Stimulated activated CD8-positive, alpha-beta memory T cell treated with anti-CD3 and anti-CD28 coated beads, Interleukin-15, amount 100 ng/mL, for 4 hours (primary cell): ENCODE data around the gene RMDN3.

Experiments used
- DNase-seq, 2 donors: peaks; one replicate each; pipeline ENCODE4 v3.0.0-alpha.2; 2020; ENCODE audit warnings: low read depth in 2 of 2

RMDN3 gene

DNA sequence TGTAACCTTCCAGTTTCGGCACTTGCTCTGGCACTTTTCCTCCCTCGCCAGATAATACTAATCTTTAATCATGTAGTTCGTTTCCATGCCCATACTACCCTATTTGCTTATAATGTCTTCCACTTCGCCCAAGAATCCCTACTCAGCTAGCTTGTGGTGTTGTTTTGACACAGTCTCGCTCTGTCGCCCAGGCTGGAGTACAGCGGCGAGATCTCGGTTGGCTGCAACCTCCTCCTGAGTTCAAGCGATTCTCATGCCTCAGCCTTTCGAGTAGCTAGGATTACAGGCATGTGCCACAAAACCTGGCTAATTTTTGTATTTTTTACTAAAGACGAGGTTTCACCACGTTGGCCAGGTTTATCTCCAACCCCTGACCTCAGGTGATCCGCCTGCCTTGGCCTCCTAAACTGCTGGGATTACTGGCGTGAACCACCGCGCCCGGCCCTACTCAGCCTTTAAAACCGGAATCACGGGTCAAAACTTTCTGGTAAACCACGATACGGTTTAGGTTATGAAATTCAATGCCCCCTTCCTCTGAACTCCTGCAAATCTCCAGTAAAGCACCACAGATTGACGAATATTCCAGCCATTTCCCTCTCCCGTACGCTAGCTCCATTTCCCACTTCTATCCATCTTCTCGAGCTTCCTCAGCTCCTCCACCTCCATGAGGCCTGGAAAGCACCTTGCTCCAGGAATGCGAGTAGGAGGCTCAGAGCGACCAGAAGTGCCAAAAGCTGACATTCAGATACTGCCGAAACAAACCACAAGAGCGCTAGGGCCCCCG lies 61.0 kb downstream of the RMDN3 start:
- DNase-seq: no peak

DNA sequence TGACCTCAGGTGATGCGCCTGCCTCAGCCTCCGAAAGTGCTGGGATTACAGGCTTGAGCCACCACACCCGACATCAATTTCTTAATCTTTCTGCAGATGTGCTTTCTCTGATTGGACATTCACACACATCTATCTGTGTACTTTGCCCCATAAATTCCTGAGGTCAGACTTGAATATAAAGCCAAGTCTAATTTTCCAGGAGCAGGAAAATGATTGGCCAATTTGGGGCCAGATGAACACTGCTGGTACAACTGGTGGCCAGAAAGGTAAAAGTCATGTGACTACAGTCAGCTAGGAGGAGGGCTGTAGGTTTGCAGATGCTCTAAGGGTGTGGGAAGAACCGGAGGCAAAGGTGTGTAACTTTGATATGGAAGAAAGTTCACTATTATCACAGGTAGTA lies 63.3 kb downstream of the RMDN3 start:
- DNase-seq: no peak

DNA sequence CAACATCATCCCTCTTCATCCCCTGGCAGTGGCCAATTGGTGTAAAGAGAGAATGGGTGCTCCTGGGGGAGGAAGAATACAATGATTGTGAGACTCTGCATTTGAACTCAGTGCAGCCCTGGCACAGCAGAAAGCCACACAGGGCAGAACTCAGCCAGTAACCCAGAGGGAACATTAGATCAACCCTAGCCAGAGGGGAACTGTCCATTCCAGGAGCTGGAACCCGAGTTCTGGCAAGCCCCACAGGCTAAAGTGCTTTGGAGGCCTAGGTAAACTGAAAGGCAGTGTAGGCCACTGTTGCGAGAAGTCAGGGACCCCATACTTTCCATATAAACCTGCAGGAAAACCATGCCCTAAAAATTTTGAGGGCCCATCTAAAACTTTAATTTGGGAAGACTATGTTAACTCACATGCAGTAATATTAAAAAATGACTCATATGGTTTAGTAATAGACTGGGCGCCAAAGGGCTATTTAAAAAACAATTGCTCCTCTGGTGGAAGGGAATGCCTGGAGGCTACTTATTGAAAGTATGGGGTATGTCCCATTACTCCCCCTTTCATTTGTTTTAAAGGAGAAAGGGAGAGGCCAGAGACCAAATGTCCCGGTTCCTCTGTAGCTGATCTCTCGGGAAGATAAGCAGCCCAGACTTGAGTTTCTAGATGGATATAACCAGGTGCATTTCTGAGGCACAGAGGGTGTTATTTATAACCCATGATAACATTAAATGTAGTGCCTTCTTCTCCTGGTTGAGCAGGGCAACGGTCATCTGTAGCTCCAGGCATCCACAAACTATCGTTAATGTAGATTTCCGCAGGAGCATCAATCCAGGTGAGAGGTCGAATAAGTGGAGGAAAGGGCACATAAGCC lies 65.9 kb downstream of the RMDN3 start:
- no peak for DNase-seq
